ENCODE results near the gene CAMK2A.
"Not testable (repeated sequence)": the region's sequence is repeated elsewhere in the genome, so short reads cannot be mapped to it uniquely, and the experiment has no call there.

Gene CAMK2A

DNA sequence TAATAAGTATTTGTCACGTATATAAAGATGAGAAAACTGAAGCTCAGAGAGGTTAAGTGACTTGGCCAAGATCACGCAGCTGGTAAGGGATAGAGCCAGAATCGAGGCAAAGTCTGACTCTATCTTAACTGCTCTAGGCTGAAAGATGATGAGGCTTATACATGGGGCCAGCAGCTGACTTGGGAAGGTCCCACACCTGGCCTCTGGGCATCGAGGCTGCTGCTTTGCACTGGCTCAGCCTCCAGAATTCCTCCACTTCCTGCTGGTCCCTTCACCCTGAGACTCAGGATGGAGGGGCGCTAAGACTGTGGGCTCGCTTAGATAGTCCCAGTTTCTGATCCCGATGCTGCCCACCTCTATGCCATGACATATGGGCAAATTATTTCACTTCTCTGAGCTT is 35.2 kb downstream of the CAMK2A start:
- DNase-seq (ENCODE audit: low spot score), result no peak

- no peak for DNase-seq (ENCODE audit: low spot score)
These were observed 36.0 kb downstream of the CAMK2A start for GRCh38 chr5:150253416-150254208.

- DNase-seq (ENCODE audit: low spot score), result no peak
These were observed 37.1 kb downstream of the CAMK2A start for GRCh38 chr5:150252489-150252888.

- DNase-seq (ENCODE audit: low spot score), result no peak
These were observed 38.1 kb downstream of the CAMK2A start for GRCh38 chr5:150251504-150251903.

GRCh38 chr5:150249744-150250143 is 39.8 kb downstream of the CAMK2A start:
- no peak for DNase-seq (ENCODE audit: low spot score)

DNA sequence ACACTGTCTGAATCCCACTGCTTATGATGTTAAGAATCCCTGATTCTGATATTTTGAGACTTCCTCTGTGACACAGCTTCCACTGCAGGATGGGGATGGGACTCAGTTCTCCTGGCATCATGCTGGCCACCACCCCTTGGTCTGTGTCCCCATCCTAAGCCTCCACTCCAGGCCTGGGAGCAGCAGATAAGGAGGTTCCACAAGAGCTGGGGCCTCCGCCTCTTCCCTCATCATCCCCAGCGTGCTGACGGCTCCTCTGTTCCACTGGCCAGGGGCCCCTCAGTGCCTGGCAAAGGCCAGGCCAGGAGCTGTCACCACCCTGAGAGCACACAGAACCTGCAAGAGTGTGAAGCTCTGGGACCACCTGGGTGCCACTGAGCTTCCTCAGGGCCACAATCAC is 40.6 kb downstream of the CAMK2A start:
- no peak for DNase-seq (ENCODE audit: low spot score)

GRCh38 chr5:150248493-150248892 is 41.1 kb downstream of the CAMK2A start:
- not testable (repeated sequence) for DNase-seq (ENCODE audit: low spot score)

DNA sequence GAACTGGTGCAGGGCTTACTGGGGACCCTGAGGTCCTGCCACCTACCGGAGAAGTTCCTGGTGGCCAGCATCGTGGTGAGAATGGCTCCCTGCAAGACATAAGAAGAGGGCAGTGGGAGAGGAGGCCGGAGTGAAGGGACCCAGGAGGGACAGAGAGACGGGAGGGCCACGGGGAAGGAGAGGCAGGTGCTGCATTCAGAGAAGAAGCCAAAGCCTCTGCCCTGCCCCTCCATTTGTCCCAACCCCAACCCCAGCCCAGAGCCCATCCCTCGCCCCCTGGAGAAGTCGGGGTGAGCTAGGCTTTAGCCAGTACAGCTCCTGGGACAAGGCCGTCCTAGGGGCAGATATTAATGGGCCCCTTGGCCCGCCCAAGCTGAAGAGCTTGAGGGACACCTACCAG is 41.8 kb downstream of the CAMK2A start:
- no peak for DNase-seq (ENCODE audit: low spot score)

- no peak for DNase-seq (ENCODE audit: low spot score)
These were observed 42.7 kb downstream of the CAMK2A start for GRCh38 chr5:150246835-150247234.

GRCh38 chr5:150246429-150246828 is 43.1 kb downstream of the CAMK2A start:
- DNase-seq (ENCODE audit: low spot score), result no peak

DNA sequence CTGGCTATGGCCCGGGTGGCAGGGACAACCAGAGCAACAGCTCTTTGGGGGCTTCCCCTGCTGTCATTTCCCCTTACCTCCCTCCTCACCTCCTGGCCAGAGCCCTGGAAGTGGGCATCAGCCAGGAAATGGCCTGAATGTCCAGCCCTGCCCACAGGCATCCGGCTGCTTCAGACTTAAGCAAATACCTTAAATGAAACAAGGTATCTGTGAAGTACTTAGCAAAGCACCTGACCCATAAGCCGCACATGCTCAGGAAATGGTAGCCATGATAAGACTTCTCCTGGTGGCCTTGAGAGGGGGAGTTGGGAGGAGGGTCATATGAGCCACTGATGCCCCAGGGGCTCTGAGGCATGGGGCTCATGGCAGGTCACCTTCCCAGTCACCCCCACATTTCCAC is 43.8 kb downstream of the CAMK2A start:
- no peak for DNase-seq (ENCODE audit: low spot score)

GRCh38 chr5:150245111-150245789 is 44.3 kb downstream of the CAMK2A start:
- no peak for DNase-seq (ENCODE audit: low spot score)

GRCh38 chr5:150244209-150244608 is 45.4 kb downstream of the CAMK2A start:
- DNase-seq (ENCODE audit: low spot score), result no peak

DNA sequence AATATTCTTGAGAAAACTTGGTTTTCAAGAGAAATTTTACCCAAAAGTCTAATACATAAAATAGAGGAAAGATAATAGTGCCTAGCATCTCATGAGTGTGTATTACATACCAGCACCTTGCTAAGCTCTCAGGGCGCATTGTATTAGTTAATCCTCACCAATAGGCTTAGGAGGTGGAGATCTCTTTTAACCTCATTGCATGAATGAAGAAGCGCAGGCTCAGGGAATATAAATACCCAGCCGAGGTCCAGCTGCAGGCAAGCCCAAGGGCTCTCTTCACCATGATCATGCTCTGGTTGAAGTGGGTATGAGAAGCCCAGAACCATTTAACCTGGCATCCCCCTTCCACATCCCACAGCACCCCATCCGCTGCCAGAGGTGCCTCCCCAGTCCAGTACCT is 46.0 kb downstream of the CAMK2A start:
- DNase-seq (ENCODE audit: low spot score), result peak; percentile 56

GRCh38 chr5:150242251-150242894 is 47.2 kb downstream of the CAMK2A start:
- DNase-seq (ENCODE audit: low spot score), result no peak

- no peak for DNase-seq (ENCODE audit: low spot score)
These were observed 48.0 kb downstream of the CAMK2A start for GRCh38 chr5:150241298-150242160.

DNA sequence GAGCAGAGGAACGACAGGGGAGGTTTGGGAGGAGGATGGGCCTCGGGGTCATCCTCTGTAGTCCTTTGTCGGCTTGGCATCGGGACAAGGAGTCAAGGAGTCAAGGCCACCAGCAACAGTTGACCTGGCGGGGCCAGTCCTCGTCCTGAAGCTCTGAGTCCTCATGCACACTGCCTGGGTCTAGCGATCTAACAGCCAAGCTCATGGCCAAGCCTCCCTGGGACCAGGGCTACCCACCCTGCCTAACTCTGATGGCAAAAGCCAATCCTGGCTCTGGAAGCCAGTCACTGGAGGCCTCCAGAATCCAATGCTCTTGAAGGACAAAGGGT is 49.8 kb downstream of the CAMK2A start:
- DNase-seq (ENCODE audit: low spot score), result no peak

- DNase-seq (ENCODE audit: low spot score), result no peak
These were observed 50.3 kb downstream of the CAMK2A start for GRCh38 chr5:150239099-150239793.

DNA sequence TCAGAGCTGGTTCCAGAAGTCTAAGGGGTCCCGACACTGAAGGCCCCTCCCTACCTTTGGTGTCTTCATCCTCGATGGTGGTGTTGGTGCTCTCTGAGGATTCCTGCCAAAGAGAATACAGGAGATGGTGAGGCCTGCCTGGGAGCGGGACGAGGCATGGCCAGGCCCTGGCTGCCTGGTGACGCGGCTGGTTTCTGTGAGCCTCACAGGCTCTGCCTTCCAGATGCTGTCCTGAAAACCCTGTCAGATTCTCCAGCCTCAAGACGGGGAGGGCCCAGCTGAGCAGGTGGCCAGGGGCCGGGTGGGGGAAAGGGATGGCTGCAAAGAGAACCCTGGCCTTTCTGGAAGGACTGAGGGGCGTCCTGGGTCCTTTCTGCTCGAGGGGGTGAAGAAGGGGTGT is 50.9 kb downstream of the CAMK2A start:
- DNase-seq (ENCODE audit: low spot score), result no peak

DNA sequence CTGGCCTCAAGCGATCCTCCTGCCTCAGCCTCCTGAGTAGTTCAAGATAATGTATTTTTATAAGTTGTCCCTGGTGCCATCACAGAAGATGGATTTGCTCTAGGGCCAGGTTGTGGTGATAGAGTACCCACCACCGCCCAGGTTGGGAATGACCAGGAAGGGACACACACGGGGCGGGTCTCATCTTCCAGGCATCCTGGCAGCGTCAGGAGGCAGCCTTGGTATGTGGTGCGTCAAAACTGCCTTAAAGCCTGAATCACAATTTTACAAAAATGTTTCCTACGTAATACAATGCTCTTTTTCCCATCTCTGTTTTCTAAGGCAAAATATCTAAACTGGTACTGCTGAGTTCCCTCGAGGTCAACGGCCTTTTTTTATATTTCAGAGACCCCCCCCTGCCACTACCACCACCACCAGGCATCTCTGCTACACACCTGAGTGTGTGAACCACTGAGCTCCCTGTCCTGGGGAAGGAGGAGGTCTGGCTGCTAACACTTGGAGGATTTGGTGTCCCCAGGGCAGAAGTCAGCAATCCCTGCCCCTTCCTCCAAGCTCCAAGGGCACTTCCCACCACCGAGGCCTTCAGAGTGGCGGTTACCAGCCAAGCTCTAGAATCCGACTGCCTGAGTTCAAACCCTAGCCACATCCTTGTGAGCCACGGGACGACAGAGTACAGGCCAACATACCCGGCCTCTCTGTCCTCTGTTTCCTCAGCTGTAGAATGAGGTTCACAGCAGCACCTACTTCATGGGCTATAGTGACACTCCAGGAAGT is 52.4 kb downstream of the CAMK2A start:
- no peak for DNase-seq (ENCODE audit: low spot score)

DNA sequence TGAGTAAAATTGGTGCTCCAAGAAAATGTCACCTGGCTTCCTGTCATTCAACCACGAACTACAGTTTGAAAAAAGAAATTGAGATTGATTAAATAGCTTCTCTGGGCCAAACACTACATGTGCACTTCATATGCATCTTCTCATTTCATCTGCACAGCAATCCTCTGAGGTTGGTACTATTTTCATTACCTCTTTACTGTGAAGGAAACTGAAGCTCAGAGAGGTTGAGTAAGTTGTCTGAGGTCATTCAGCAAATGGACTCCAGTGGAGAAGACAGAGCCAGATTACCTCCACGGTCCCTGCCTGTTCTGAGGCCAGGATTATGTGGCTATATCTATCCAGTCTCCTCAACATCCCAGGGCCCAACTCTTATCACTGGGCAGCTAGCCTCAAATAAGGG is 53.3 kb downstream of the CAMK2A start:
- DNase-seq (ENCODE audit: low spot score), result no peak
